Stimulated activated CD4-positive, alpha-beta T cell treated with anti-CD3 and anti-CD28 coated beads, Interleukin-12 subunit alpha, Interleukin-12 subunit beta, amount 100 ng/mL, for 24 hours (primary cell): Measurements from ENCODE around the gene CD96.
A peak's percentile ranks its signal among the peaks of the same experiment; 100 is the strongest.
"Not testable (repeated sequence)": the region's sequence is repeated elsewhere in the genome, so short reads cannot be mapped to it uniquely, and the experiment has no call there.

Source experiments
- DNase-seq, 2 experiments: peaks; one replicate each; pipeline ENCODE4 v3.0.0-alpha.2; 2020; ENCODE audit warnings: low read depth in 2 of 2

CD96 gene

GRCh38 chr3:111541911-111542483, at the start of gene CD96:
TSS of gene CD96 (plus strand) at chr3:111542197. CDS start at chr3:111542249, 52 bp downstream.
- DNase-seq, result peak; percentile 44 to 51

GRCh38 chr3:111493276-111493675, 48.7 kb upstream of the CD96 start:
- DNase-seq, result no peak

- no peak for DNase-seq
These were observed 45.0 kb upstream of the CD96 start for GRCh38 chr3:111496894-111497559.

- DNase-seq, result no peak
These were observed 44.0 kb upstream of the CD96 start for GRCh38 chr3:111498022-111498421.

- no peak for DNase-seq
These were observed 35.6 kb upstream of the CD96 start for GRCh38 chr3:111506435-111506834.

- DNase-seq, result no peak
These were observed 32.7 kb upstream of the CD96 start for GRCh38 chr3:111509308-111509707.

GRCh38 chr3:111517801-111518200, 24.2 kb upstream of the CD96 start:
- DNase-seq, result no peak

- no peak for DNase-seq
These were observed 22.7 kb upstream of the CD96 start for GRCh38 chr3:111519178-111519855.

GRCh38 chr3:111521891-111522290, 20.1 kb upstream of the CD96 start:
- no peak for DNase-seq

GRCh38 chr3:111524486-111524885, 17.5 kb upstream of the CD96 start:
- DNase-seq, result not testable (repeated sequence)

- no peak for DNase-seq
These were observed 10.6 kb upstream of the CD96 start for GRCh38 chr3:111531446-111531845.

GRCh38 chr3:111534701-111535100, 7.3 kb upstream of the CD96 start:
- no peak for DNase-seq

- DNase-seq, result no peak
These were observed 3.9 kb upstream of the CD96 start for GRCh38 chr3:111538111-111538510.

- no peak for DNase-seq
These were observed 3.3 kb upstream of the CD96 start for GRCh38 chr3:111538681-111539083.

- peak; percentile 30 to 45 for DNase-seq
These were observed 2.4 kb upstream of the CD96 start for GRCh38 chr3:111539351-111540331.

- no peak for DNase-seq
These were observed 606 bp upstream of the CD96 start for GRCh38 chr3:111541391-111541790.

- no peak for DNase-seq
These were observed 759 bp downstream of the CD96 start for GRCh38 chr3:111542611-111543300.

- DNase-seq, result no peak
These were observed 3.4 kb downstream of the CD96 start for GRCh38 chr3:111545349-111545748.

- DNase-seq, result no peak
These were observed 5.6 kb downstream of the CD96 start for GRCh38 chr3:111547631-111548030.

GRCh38 chr3:111548092-111548491, 6.1 kb downstream of the CD96 start:
- DNase-seq, result no peak

GRCh38 chr3:111548756-111549155, 6.8 kb downstream of the CD96 start:
- DNase-seq, result no peak
